Stomach (tissue), 4 donors: ENCODE results near the gene DNMT3B.

Experiments
- CTCF ChIP-seq, 7 experiments: fragments of 450-650 bp in 4 of 7; fragments of 200-600 bp in 3 of 7; sonication (generic) in 3 of 7; IDR thresholded peaks; one replicate each; pipeline ENCODE4 v1.5.1; 2016 to 2019; ENCODE audit warnings: antibody characterized with exemption in 7 of 7, control low read depth in 2 of 7, mild to moderate bottlenecking in 1 of 7
- EP300 ChIP-seq: sonication (generic); formaldehyde crosslinking; IDR thresholded peaks from one replicate; pipeline ENCODE4 v1.6.1; 2017; ENCODE audit warnings: antibody characterized with exemption
- POLR2A ChIP-seq, 4 donors: fragments of 450-650 bp; IDR thresholded peaks; one replicate each; pipeline ENCODE4 v1.6.1; 2016; ENCODE audit warnings: antibody characterized with exemption in 4 of 4, control low read depth in 2 of 4, mild to moderate bottlenecking in 1 of 4, moderate library complexity in 1 of 4

- TF ChIP-seq CTCF (IDR thresholded peaks at IDR 0.05), result no peak
- TF ChIP-seq POLR2A (IDR thresholded peaks at IDR 0.05), result no peak
- TF ChIP-seq EP300, result no peak
These were observed 48.8 kb downstream of the DNMT3B start for GRCh38 chr20:32810941-32811340.
